ENCODE data around the gene KRT84. TPM values are rescaled to one million over a fixed set of nuclear protein-coding genes. Genes with fewer than 3 reads are reported as not detected.

Gene KRT84
- total RNA-seq, 1 experiment from 2014 or later: not detected

DNA sequence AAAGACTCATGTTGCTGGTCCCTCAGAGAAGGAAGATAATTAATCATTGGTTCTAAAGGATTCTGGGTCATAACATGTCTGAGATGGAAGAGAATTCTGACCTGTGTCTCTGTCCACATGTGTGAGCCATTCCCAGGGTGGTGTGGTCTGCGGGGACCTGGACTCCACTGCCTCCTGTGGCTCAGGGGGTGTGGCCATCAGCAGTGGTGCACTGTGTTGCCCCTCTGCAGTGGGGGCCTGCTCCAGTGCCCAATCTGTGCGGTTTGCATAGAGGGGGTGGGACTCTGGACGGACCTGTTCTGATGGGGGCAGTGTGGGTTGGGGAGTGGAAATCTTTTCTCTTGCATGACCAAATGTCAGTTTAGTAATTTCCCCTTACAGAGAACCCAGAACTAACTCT lies 31.7 kb downstream of the KRT84 start:
- no peaks in the 10 kb centered on the region; the same call in 1 of the 2 replicates for H3K27me3 ChIP-seq (ENCODE audit: insufficient read depth, low read length)
- POLR2A ChIA-PET: no interaction called here
- BruUV-seq (replicated peaks): no TSS peak
- TF ChIP-seq ZFX (IDR thresholded peaks at IDR 0.05): no peak
- TF ChIP-seq SIN3A (IDR thresholded peaks at IDR 0.05; ENCODE audit: low read depth): no peak
- TF ChIP-seq ELF1 (IDR thresholded peaks at IDR 0.05; ENCODE audit: borderline replicate concordance, low read depth): no peak
- TF ChIP-seq JUND (IDR thresholded peaks at IDR 0.05): no peak
- no peak for TF ChIP-seq EZH2phosphoT487 (IDR thresholded peaks at IDR 0.05; ENCODE audit: borderline replicate concordance)
- TF ChIP-seq CEBPB (IDR thresholded peaks at IDR 0.05; ENCODE audit: low read depth): no peak
- TF ChIP-seq, protein P1, sequence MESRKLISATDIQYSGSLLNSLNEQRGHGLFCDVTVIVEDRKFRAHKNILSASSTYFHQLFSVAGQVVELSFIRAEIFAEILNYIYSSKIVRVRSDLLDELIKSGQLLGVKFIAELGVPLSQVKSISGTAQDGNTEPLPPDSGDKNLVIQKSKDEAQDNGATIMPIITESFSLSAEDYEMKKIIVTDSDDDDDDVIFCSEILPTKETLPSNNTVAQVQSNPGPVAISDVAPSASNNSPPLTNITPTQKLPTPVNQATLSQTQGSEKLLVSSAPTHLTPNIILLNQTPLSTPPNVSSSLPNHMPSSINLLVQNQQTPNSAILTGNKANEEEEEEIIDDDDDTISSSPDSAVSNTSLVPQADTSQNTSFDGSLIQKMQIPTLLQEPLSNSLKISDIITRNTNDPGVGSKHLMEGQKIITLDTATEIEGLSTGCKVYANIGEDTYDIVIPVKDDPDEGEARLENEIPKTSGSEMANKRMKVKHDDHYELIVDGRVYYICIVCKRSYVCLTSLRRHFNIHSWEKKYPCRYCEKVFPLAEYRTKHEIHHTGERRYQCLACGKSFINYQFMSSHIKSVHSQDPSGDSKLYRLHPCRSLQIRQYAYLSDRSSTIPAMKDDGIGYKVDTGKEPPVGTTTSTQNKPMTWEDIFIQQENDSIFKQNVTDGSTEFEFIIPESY (IDR thresholded peaks at IDR 0.05; ENCODE audit: extremely low read depth, insufficient replicate concordance, low read length): no peak
- no peak for TF ChIP-seq FOSL1 (IDR thresholded peaks at IDR 0.05; ENCODE audit: low read depth)
- TF ChIP-seq, protein P2, sequence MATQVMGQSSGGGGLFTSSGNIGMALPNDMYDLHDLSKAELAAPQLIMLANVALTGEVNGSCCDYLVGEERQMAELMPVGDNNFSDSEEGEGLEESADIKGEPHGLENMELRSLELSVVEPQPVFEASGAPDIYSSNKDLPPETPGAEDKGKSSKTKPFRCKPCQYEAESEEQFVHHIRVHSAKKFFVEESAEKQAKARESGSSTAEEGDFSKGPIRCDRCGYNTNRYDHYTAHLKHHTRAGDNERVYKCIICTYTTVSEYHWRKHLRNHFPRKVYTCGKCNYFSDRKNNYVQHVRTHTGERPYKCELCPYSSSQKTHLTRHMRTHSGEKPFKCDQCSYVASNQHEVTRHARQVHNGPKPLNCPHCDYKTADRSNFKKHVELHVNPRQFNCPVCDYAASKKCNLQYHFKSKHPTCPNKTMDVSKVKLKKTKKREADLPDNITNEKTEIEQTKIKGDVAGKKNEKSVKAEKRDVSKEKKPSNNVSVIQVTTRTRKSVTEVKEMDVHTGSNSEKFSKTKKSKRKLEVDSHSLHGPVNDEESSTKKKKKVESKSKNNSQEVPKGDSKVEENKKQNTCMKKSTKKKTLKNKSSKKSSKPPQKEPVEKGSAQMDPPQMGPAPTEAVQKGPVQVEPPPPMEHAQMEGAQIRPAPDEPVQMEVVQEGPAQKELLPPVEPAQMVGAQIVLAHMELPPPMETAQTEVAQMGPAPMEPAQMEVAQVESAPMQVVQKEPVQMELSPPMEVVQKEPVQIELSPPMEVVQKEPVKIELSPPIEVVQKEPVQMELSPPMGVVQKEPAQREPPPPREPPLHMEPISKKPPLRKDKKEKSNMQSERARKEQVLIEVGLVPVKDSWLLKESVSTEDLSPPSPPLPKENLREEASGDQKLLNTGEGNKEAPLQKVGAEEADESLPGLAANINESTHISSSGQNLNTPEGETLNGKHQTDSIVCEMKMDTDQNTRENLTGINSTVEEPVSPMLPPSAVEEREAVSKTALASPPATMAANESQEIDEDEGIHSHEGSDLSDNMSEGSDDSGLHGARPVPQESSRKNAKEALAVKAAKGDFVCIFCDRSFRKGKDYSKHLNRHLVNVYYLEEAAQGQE (IDR thresholded peaks at IDR 0.05; ENCODE audit: low read depth): no peak
- TF ChIP-seq SP1 (IDR thresholded peaks at IDR 0.05; ENCODE audit: low read depth): no peak
- no peak for TF ChIP-seq YY1 (IDR thresholded peaks at IDR 0.05; ENCODE audit: extremely low read depth, insufficient replicate concordance, low read depth, low read length)
- TF ChIP-seq, protein P3, sequence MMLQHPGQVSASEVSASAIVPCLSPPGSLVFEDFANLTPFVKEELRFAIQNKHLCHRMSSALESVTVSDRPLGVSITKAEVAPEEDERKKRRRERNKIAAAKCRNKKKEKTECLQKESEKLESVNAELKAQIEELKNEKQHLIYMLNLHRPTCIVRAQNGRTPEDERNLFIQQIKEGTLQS (IDR thresholded peaks at IDR 0.05): no peak
- TF ChIP-seq, protein P4, sequence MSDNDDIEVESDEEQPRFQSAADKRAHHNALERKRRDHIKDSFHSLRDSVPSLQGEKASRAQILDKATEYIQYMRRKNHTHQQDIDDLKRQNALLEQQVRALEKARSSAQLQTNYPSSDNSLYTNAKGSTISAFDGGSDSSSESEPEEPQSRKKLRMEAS (IDR thresholded peaks at IDR 0.05): no peak
- TF ChIP-seq, protein P5, sequence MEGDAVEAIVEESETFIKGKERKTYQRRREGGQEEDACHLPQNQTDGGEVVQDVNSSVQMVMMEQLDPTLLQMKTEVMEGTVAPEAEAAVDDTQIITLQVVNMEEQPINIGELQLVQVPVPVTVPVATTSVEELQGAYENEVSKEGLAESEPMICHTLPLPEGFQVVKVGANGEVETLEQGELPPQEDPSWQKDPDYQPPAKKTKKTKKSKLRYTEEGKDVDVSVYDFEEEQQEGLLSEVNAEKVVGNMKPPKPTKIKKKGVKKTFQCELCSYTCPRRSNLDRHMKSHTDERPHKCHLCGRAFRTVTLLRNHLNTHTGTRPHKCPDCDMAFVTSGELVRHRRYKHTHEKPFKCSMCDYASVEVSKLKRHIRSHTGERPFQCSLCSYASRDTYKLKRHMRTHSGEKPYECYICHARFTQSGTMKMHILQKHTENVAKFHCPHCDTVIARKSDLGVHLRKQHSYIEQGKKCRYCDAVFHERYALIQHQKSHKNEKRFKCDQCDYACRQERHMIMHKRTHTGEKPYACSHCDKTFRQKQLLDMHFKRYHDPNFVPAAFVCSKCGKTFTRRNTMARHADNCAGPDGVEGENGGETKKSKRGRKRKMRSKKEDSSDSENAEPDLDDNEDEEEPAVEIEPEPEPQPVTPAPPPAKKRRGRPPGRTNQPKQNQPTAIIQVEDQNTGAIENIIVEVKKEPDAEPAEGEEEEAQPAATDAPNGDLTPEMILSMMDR (IDR thresholded peaks at IDR 0.05 in 2 of 3, conservative IDR thresholded peaks at IDR 0.05 in 1 of 3; ENCODE audit: borderline replicate concordance in 1 of 3, insufficient read depth in 1 of 3, low read depth in 2 of 3, low read length in 2 of 3): no peak
- TF ChIP-seq TCF7L2 (IDR thresholded peaks at IDR 0.05; ENCODE audit: borderline replicate concordance, extremely low read depth, insufficient read depth, insufficient read length): no peak
- no peak for TF ChIP-seq CBX3 (IDR thresholded peaks at IDR 0.05; ENCODE audit: low read depth)
- ATAC-seq: no peak
- H3K4me1 ChIP-seq (ENCODE audit: control insufficient read depth in 1 of 2, insufficient read depth in 2 of 2, low read length in 2 of 2): no peaks in the 10 kb centered on the region; a peak in 1 of 4 replicates
- no peaks in the 10 kb centered on the region for H3K9me2 ChIP-seq (ENCODE audit: insufficient read depth)
- no peaks in the 10 kb centered on the region for H3K36me3 ChIP-seq (ENCODE audit: control insufficient read depth in 1 of 2, insufficient read depth in 2 of 2, low read length in 2 of 2)
- H3K9ac ChIP-seq (ENCODE audit: low read length): no peak overlapping the region
- H3K4me3 ChIP-seq (replicated peaks in 1 of 2; ENCODE audit: low read depth in 1 of 2, low read length in 2 of 2): no peak overlapping the region
- DNase-seq (ENCODE audit: low read depth, low spot score): no peak
- no peaks in the 10 kb centered on the region for H4K20me1 ChIP-seq (ENCODE audit: insufficient read depth)
- H2AFZ ChIP-seq (ENCODE audit: low read depth, low read length, poor library complexity, severe bottlenecking): no peak overlapping the region
- no peak overlapping the region for H3K4me2 ChIP-seq (ENCODE audit: low read length)
- CTCF ChIA-PET: no interaction called here
- RAD21 ChIA-PET (ENCODE audit: low non-redundant PET in 1 of 2, low total read pairs in 2 of 2, uncharacterized antibody in 2 of 2, unreplicated experiment in 2 of 2): no interaction called here
- no peaks in the 10 kb centered on the region for H3K79me2 ChIP-seq (ENCODE audit: insufficient read depth, low read length)
- H3K27ac ChIP-seq (ENCODE audit: low read depth, low read length): no peak overlapping the region
- intact Hi-C loops (cut with micrococcal nuclease): no loop called here
- no peaks in the 10 kb centered on the region for H3K9me3 ChIP-seq (ENCODE audit: control insufficient read depth in 1 of 2, insufficient read depth in 1 of 2, low read depth in 1 of 2, low read length in 2 of 2)

All from HCT116 (cell line).